Measurements from ENCODE around the gene SLC8A1.

GRCh38 chr2:40276076-40276475 is 175.8 kb downstream of the SLC8A1 start:
- TF ChIP-seq CTCF (IDR thresholded peaks at IDR 0.05), result no peak
- TF ChIP-seq POLR2A (IDR thresholded peaks at IDR 0.05), result no peak
